HG03558 (cell line): Measurements from ENCODE around the gene RASSF1.
A peak's percentile ranks its signal among the peaks of the same experiment; 100 is the strongest.

Experiments
- ATAC-seq: cut with Tn5 transposase; IDR thresholded peaks from one replicate; pipeline ENCODE4 v1.9.1; 2021; ENCODE audit warnings: moderate number of reproducible peaks; ENCODE audit not compliant: unreplicated experiment; ENCODE audit errors: extremely low read depth

Gene RASSF1

GRCh38 chr3:50345586-50346234 is 5.1 kb upstream of the RASSF1 start, which contains the start of gene ZMYND10:
Gene ZMYND10, minus strand, starts transcription at chr3:50345732. Its CDS starts 153 bp downstream, at chr3:50345579.
- no peak for ATAC-seq

GRCh38 chr3:50345008-50345407 is 4.4 kb upstream of the RASSF1 start:
- ATAC-seq: no peak

- no peak for ATAC-seq
Measured at GRCh38 chr3:50342813-50343633, 2.4 kb upstream of the RASSF1 start.

GRCh38 chr3:50341996-50342650 is 1.5 kb upstream of the RASSF1 start:
- ATAC-seq: no peak

GRCh38 chr3:50341537-50341936 is 901 bp upstream of the RASSF1 start:
- no peak for ATAC-seq

GRCh38 chr3:50340147-50340447 is 539 bp downstream of the RASSF1 start:
- ATAC-seq: no peak

GRCh38 chr3:50339485-50340146 is 1.0 kb downstream of the RASSF1 start:
- ATAC-seq: no peak

GRCh38 chr3:50338965-50339364 is 1.7 kb downstream of the RASSF1 start:
- no peak for ATAC-seq

- ATAC-seq: peak; percentile 63
Measured at GRCh38 chr3:50337175-50337861, 3.3 kb downstream of the RASSF1 start.

- peak; percentile 1 for ATAC-seq
Measured at GRCh38 chr3:50336452-50337174, 4.0 kb downstream of the RASSF1 start.

- ATAC-seq: no peak
Measured at GRCh38 chr3:50334339-50335075, 6.1 kb downstream of the RASSF1 start.

GRCh38 chr3:50333744-50334328 is 6.8 kb downstream of the RASSF1 start:
- no peak for ATAC-seq

- no peak for ATAC-seq
Measured at GRCh38 chr3:50331364-50331907, 9.2 kb downstream of the RASSF1 start.

- ATAC-seq: no peak
Measured at GRCh38 chr3:50330330-50330729, 10.3 kb downstream of the RASSF1 start.

GRCh38 chr3:50327943-50328691 is 12.5 kb downstream of the RASSF1 start, which contains the start of gene TUSC2:
Gene TUSC2, minus strand, starts transcription at chr3:50328223. Its CDS starts 124 bp downstream, at chr3:50328099.
- ATAC-seq: peak; percentile 44

GRCh38 chr3:50327129-50327528 is 13.5 kb downstream of the RASSF1 start:
- no peak for ATAC-seq

- no peak for ATAC-seq
Measured at GRCh38 chr3:50326182-50326541, 14.5 kb downstream of the RASSF1 start.
